Ascending aorta (tissue), 2 donors: ENCODE results near the gene PFKFB3. TPM values are rescaled to one million over a fixed set of nuclear protein-coding genes. Genes with fewer than 3 reads are reported as not detected.

Experiments used
- DNase-seq, 2 donors: peaks; one replicate each; pipeline ENCODE4 v3.0.0-alpha.2; 2019; ENCODE audit warnings: low spot score in 2 of 2
- H3K27ac ChIP-seq, 2 donors: fragments of 200-600 bp; sonication (generic); one replicate each; pipeline ENCODE4 v1.5.1; 2016 to 2017; ENCODE audit warnings: mild to moderate bottlenecking in 1 of 2
- H3K27me3 ChIP-seq: fragments of 200-600 bp; sonication (generic); one replicate; pipeline ENCODE4 v1.5.1; 2017
- H3K36me3 ChIP-seq, 2 donors: fragments of 200-600 bp; sonication (generic); one replicate each; pipeline ENCODE4 v1.5.1; 2016
- H3K4me1 ChIP-seq, 2 donors: fragments of 200-600 bp; sonication (generic); one replicate each; pipeline ENCODE4 v1.5.1; 2016 to 2017; ENCODE audit warnings: mild to moderate bottlenecking in 1 of 2
- H3K4me3 ChIP-seq, 2 donors: fragments of 200-600 bp; sonication (generic); one replicate each; pipeline ENCODE4 v1.5.1; 2016 to 2017; ENCODE audit warnings: mild to moderate bottlenecking in 1 of 2
- H3K9me3 ChIP-seq, 2 donors: fragments of 200-600 bp; sonication (generic); one replicate each; pipeline ENCODE4 v1.5.1; 2016
- intact Hi-C: fragments of 100-400 bp; cut with DNase I; formaldehyde crosslinking; loops from one replicate; pipeline ENCODE4 v1.15.1; 2023
- total RNA-seq: library from RNA; depleted of rRNA; stranded (reverse); fragments of >200 nt; gene quantifications from one replicate; pipeline ENCODE4 v1.1.0, GENCODE V29; 2016
- TF ChIP-seq, protein P1 (sequence below), 3 experiments: fragments of 200-600 bp in 2 of 3; fragments of 450-650 bp in 1 of 3; sonication (generic) in 2 of 3; IDR thresholded peaks; one replicate each; pipeline ENCODE4 v1.5.1; 2016 to 2019; ENCODE audit warnings: antibody characterized with exemption in 3 of 3, mild to moderate bottlenecking in 1 of 3, moderate library complexity in 1 of 3

Gene PFKFB3
- total RNA-seq, 1 donor from 2014 or later: 68.0 TPM

DNA sequence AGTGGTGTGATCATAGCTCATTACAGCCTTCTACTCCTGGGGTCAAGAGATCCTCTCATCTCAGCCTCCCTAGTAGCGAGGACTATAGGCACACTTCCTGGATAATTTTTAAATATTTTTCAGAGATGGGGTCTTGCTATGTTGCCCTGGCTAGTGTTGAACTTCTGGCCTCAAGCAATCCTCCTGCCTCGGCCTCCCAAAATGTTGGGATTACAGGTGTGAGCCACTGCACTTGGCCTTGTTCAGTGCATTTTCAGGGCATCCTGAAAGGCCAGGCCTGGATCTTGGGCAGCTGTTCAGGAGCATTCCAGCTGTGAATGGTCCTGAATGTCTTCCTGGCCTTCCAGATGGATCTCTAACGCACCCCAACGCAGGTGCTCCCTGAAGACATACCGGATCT, 95.7 kb downstream of the PFKFB3 start:
- intact Hi-C loops: no loop called here
- DNase-seq: no peak
- Histone ChIP-seq H3K27ac (peak overlapping the region; percentile 41 to 82), H3K4me1 (peaks cover 20 to 39% of the 10 kb centered on the region in 2 donors), H3K9me3 (no peaks in the 10 kb centered on the region), H3K27me3 (no peaks in the 10 kb centered on the region), H3K4me3 (no peak overlapping the region), H3K36me3 (no peaks in the 10 kb centered on the region)
- TF ChIP-seq, protein P1, sequence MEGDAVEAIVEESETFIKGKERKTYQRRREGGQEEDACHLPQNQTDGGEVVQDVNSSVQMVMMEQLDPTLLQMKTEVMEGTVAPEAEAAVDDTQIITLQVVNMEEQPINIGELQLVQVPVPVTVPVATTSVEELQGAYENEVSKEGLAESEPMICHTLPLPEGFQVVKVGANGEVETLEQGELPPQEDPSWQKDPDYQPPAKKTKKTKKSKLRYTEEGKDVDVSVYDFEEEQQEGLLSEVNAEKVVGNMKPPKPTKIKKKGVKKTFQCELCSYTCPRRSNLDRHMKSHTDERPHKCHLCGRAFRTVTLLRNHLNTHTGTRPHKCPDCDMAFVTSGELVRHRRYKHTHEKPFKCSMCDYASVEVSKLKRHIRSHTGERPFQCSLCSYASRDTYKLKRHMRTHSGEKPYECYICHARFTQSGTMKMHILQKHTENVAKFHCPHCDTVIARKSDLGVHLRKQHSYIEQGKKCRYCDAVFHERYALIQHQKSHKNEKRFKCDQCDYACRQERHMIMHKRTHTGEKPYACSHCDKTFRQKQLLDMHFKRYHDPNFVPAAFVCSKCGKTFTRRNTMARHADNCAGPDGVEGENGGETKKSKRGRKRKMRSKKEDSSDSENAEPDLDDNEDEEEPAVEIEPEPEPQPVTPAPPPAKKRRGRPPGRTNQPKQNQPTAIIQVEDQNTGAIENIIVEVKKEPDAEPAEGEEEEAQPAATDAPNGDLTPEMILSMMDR (IDR thresholded peaks at IDR 0.05): no peak

DNA sequence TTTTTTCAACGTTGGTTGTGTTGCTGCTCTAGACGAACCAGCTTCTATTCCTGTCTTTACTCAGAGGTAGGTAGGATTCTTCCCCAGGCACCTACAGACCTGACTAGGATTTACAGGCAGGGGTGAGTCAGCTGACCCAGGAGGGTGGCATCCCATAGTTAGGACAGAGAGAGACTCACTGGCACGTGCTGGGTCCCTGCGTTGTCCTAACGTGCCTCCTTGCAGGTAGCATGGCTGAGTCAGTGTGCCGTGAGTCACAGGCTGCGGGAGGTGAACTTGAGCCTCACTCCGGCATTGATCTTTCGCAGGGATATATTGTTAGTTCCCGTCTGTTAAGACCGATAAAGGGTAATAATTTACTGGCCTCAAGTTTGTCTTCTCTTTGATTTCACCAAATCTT, 96.5 kb downstream of the PFKFB3 start:
- H3K4me1 ChIP-seq: peaks cover 20 to 39% of the 10 kb centered on the region in 2 donors
- no peak overlapping the region for H3K4me3 ChIP-seq
- TF ChIP-seq, protein P1 (IDR thresholded peaks at IDR 0.05): no peak
- no peaks in the 10 kb centered on the region for H3K9me3 ChIP-seq
- peak overlapping the region in 1 of 2 donors; percentile 23 for H3K27ac ChIP-seq
- no peaks in the 10 kb centered on the region for H3K36me3 ChIP-seq
- DNase-seq: no peak
- H3K27me3 ChIP-seq: no peaks in the 10 kb centered on the region
- intact Hi-C loops: no loop called here

DNA sequence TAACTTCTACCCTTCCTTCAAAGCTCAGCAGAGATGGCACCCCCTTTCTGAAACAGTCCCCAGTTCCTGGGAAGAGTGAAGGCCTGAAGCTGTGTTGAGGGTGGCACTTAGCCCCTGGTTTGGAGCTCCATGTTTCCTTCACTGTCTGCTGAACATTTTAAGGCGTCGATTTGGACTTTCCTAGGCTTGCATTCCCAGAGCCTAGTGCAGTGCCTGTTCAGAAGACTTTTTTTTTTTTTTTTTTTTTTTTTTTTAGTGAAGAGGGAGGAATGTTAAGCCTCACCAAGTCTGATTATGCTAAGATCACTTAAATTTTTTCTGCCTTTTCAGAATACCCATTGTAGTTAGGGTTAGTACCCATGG, 97.0 kb downstream of the PFKFB3 start:
- no peaks in the 10 kb centered on the region for H3K27me3 ChIP-seq
- no peak for DNase-seq
- H3K4me3 ChIP-seq: no peak overlapping the region
- intact Hi-C loops: no loop called here
- TF ChIP-seq, protein P1 (IDR thresholded peaks at IDR 0.05): no peak
- H3K27ac ChIP-seq: peak overlapping the region; percentile 23 to 45
- H3K4me1 ChIP-seq: peaks cover 20 to 39% of the 10 kb centered on the region in 2 donors
- no peaks in the 10 kb centered on the region for H3K36me3 ChIP-seq
- no peaks in the 10 kb centered on the region for H3K9me3 ChIP-seq

DNA sequence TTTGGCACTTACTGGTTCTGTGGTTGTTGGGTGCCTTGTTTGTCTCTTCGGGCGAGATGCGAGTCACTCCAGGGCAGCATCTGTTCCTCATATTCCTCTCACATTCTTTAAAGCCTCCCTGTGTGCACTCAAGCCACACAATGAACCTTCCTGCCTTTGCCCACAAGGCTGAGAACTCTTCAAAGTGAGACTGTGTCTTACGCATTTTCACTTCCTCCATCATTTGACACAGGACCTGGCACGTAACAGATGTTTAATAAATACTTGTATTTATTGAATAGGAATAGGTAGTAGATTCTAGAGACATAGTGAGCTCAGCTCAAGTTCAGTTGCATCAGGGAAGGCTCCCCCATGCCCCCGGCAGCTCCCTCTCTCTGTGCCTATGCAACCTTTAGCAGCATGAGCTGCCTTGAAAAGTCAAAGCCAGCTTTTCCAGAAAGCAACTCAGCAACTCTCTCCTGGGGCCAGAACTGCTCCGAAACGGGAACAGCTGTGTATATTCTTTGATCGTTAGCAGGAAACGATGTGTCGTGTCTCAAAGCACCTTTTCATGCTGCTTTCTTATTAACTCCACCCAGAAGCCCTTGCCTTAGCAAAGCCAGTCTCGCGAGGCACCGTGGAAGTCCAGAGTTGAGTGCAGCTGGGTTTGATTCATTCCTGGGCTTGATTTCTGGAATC, 97.5 kb downstream of the PFKFB3 start:
- no peaks in the 10 kb centered on the region for H3K36me3 ChIP-seq
- H3K9me3 ChIP-seq: no peaks in the 10 kb centered on the region
- H3K27me3 ChIP-seq: no peaks in the 10 kb centered on the region
- intact Hi-C loops: no loop called here
- peaks cover 20 to 39% of the 10 kb centered on the region in 2 donors for H3K4me1 ChIP-seq
- no peak for DNase-seq
- H3K4me3 ChIP-seq: no peak overlapping the region
- H3K27ac ChIP-seq: peak overlapping the region; percentile 23 to 45
- TF ChIP-seq, protein P1 (IDR thresholded peaks at IDR 0.05): no peak

DNA sequence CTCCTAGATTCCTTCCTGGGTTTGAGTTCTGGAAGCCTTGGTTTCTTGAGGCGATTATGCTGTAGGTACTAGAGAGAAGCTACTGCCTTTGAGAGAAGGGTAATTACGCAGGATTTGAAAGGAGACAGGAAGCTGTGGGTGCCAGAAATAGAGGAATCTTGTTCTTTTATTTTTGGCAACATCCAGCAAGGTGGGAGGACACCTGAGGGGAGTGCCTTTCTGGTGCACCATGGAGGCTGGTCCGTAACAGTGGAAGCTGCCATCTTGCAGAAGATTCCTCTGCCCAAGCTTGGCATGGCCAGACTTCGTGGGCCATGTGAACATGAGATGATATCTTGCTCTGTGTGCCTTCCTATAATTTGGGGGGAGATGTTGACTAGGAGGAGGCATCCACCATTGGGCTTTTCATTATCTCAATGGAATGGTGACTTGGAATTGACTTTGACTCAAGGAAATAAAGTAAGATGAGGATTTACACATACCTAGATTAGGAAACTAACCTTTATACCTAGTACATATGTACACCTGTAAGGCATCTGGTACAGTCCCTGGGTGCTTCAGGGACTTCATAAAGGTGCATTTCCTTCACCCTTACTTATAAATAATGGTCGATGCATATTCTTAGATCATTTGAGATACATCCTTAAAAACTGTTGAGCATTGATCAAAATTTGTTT, 98.2 kb downstream of the PFKFB3 start:
- Histone ChIP-seq H3K27me3 (no peaks in the 10 kb centered on the region), H3K27ac (peak overlapping the region; percentile 23 to 45), H3K36me3 (no peaks in the 10 kb centered on the region), H3K4me1 (peaks cover 18 to 41% of the 10 kb centered on the region in 2 donors), H3K9me3 (no peaks in the 10 kb centered on the region), H3K4me3 (no peak overlapping the region)
- TF ChIP-seq, protein P1 (IDR thresholded peaks at IDR 0.05): no peak
- no peak for DNase-seq
- intact Hi-C loops: no loop called here
